Measurements from ENCODE around the gene HLCS. TPM values are rescaled to one million over a fixed set of nuclear protein-coding genes. Genes with fewer than 3 reads are reported as not detected.
"Not testable (repeated sequence)": the region's sequence is repeated elsewhere in the genome, so short reads cannot be mapped to it uniquely, and the experiment has no call there.

The HLCS gene
- total and polyA plus RNA-seq, 2 experiments from 2014 or later = 12.4 to 20.1 TPM

- DNase-seq (ENCODE audit: low read depth in 1 of 2, low spot score in 1 of 2) = peak in 1 of 2 donors; percentile 47
- H3K4me1 ChIP-seq (ENCODE audit: low read depth) = no peaks in the 10 kb centered on the region
- no peak overlapping the region for H3K27ac ChIP-seq
- peaks cover 9% of the 10 kb centered on the region for H3K27me3 ChIP-seq
- H3K9me3 ChIP-seq (ENCODE audit: low read depth) = no peaks in the 10 kb centered on the region
- no peaks in the 10 kb centered on the region for H3K36me3 ChIP-seq
- no peak overlapping the region for H3K4me3 ChIP-seq
- TF ChIP-seq CTCF (IDR thresholded peaks at IDR 0.05; ENCODE audit: low read depth, low read length) = peak; percentile 16
These were observed 28.2 kb upstream of the HLCS start for GRCh38 chr21:36994501-36995158.

GRCh38 chr21:36992671-36993070 is 26.2 kb upstream of the HLCS start:
- H3K4me3 ChIP-seq = no peak overlapping the region
- H3K27me3 ChIP-seq = peaks cover 9% of the 10 kb centered on the region
- H3K36me3 ChIP-seq = no peaks in the 10 kb centered on the region
- DNase-seq (ENCODE audit: low read depth in 1 of 2, low spot score in 1 of 2) = no peak
- no peaks in the 10 kb centered on the region for H3K4me1 ChIP-seq (ENCODE audit: low read depth)
- no peak for TF ChIP-seq CTCF (IDR thresholded peaks at IDR 0.05; ENCODE audit: low read depth, low read length)
- H3K9me3 ChIP-seq (ENCODE audit: low read depth) = no peaks in the 10 kb centered on the region
- no peak overlapping the region for H3K27ac ChIP-seq

GRCh38 chr21:36990508-36991205 is 24.2 kb upstream of the HLCS start:
- Histone ChIP-seq H3K9me3 (ENCODE audit: low read depth) (no peaks in the 10 kb centered on the region), H3K27ac (peak overlapping the region; percentile 93), H3K4me3 (peak overlapping the region; percentile 49), H3K4me1 (ENCODE audit: low read depth) (no peaks in the 10 kb centered on the region), H3K27me3 (peaks cover 9% of the 10 kb centered on the region), H3K36me3 (no peaks in the 10 kb centered on the region)
- no peak for TF ChIP-seq CTCF (IDR thresholded peaks at IDR 0.05; ENCODE audit: low read depth, low read length)
- no peak for DNase-seq (ENCODE audit: low read depth in 1 of 2, low spot score in 1 of 2)

- DNase-seq (ENCODE audit: low read depth in 1 of 2, low spot score in 1 of 2) = peak; percentile 96
- peak; percentile 38 for TF ChIP-seq CTCF (IDR thresholded peaks at IDR 0.05; ENCODE audit: low read depth, low read length)
- Histone ChIP-seq H3K36me3 (no peaks in the 10 kb centered on the region), H3K4me3 (peak overlapping the region; percentile 49), H3K9me3 (ENCODE audit: low read depth) (no peaks in the 10 kb centered on the region), H3K27ac (peak overlapping the region; percentile 93), H3K27me3 (peaks cover 7% of the 10 kb centered on the region), H3K4me1 (ENCODE audit: low read depth) (no peaks in the 10 kb centered on the region)
These were observed 23.4 kb upstream of the HLCS start for GRCh38 chr21:36989699-36990507.

GRCh38 chr21:36989199-36989698 is 22.8 kb upstream of the HLCS start:
- H3K36me3 ChIP-seq; DNase-seq (ENCODE audit: low read depth in 1 of 2, low spot score in 1 of 2); H3K4me1 ChIP-seq (ENCODE audit: low read depth); H3K9me3 ChIP-seq (ENCODE audit: low read depth); H3K27me3 ChIP-seq: not testable (repeated sequence)
- H3K4me3 ChIP-seq = peak overlapping the region; percentile 49
- peak overlapping the region; percentile 93 for H3K27ac ChIP-seq
